Chondrocyte (in vitro differentiated cells): ENCODE results near the gene DMD. TPM values are rescaled to one million over a fixed set of nuclear protein-coding genes. Genes with fewer than 3 reads are reported as not detected.

ENCODE experiments used
- DNase-seq: peaks from one replicate; pipeline ENCODE4 v3.0.0; 2021; ENCODE audit warnings: mixed read lengths, low spot score
- H3K27ac Mint-ChIP-seq: one replicate; pipeline ENCODE4 v1.8.0; 2021; ENCODE audit warnings: mild to moderate bottlenecking, moderate library complexity, mixed read lengths; ENCODE audit not compliant: unreplicated experiment
- H3K27me3 Mint-ChIP-seq: 2 replicates; pipeline ENCODE4 v1.8.0; 2021; ENCODE audit warnings: low read depth, mixed read lengths
- H3K36me3 Mint-ChIP-seq: 2 replicates; pipeline ENCODE4 v1.8.0; 2021; ENCODE audit warnings: low read depth, mixed read lengths
- H3K4me1 Mint-ChIP-seq: 2 replicates; pipeline ENCODE4 v1.8.0; 2021; ENCODE audit warnings: low read depth, mild to moderate bottlenecking, mixed read lengths
- H3K4me3 Mint-ChIP-seq: one replicate; pipeline ENCODE4 v1.8.0; 2021; ENCODE audit warnings: mild to moderate bottlenecking, moderate library complexity, mixed read lengths; ENCODE audit not compliant: unreplicated experiment
- H3K9me3 Mint-ChIP-seq: 2 replicates; pipeline ENCODE4 v1.8.0; 2021; ENCODE audit warnings: low read depth, mixed read lengths
- total RNA-seq: library from RNA; stranded (reverse); gene quantifications from 3 replicates; pipeline ENCODE4 v1.2.1, GENCODE V29; 2021
- TF ChIP-seq, protein P1 (sequence below): fragments of 200-600 bp; sonication (generic); IDR thresholded peaks from 2 replicates; pipeline ENCODE4 v1.5.0; 2021; ENCODE audit warnings: antibody characterized with exemption, mild to moderate bottlenecking, moderate library complexity

Gene DMD
- total RNA-seq, 1 donor from 2014 or later = 201 TPM

DNA sequence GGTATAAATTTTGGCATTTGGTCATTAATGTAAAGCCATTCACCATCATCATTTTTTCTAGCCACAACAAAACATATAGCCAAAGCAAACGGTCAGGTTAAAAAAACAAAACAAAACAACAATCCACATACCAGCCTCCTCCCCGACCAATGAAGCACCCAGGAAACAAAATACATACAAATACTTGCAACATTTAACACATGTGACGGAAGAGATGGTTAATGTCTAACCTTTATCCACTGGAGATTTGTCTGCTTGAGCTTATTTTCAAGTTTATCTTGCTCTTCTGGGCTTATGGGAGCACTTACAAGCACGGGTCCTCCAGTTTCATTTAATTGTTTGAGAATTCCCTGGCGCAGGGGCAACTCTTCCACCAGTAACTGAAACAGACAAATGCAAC lies 1282.0 kb downstream of the DMD start:
- DNase-seq = no peak
- Mint-ChIP-seq H3K9me3 (peaks cover 6% of the 10 kb centered on the region), H3K36me3 (no peaks in the 10 kb centered on the region), H3K27ac (no peak overlapping the region), H3K4me1 (peaks cover 12% of the 10 kb centered on the region), H3K27me3 (no peaks in the 10 kb centered on the region), H3K4me3 (no peak overlapping the region)
- TF ChIP-seq, protein P1, sequence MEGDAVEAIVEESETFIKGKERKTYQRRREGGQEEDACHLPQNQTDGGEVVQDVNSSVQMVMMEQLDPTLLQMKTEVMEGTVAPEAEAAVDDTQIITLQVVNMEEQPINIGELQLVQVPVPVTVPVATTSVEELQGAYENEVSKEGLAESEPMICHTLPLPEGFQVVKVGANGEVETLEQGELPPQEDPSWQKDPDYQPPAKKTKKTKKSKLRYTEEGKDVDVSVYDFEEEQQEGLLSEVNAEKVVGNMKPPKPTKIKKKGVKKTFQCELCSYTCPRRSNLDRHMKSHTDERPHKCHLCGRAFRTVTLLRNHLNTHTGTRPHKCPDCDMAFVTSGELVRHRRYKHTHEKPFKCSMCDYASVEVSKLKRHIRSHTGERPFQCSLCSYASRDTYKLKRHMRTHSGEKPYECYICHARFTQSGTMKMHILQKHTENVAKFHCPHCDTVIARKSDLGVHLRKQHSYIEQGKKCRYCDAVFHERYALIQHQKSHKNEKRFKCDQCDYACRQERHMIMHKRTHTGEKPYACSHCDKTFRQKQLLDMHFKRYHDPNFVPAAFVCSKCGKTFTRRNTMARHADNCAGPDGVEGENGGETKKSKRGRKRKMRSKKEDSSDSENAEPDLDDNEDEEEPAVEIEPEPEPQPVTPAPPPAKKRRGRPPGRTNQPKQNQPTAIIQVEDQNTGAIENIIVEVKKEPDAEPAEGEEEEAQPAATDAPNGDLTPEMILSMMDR = no peak

GRCh38 chrX:31921236-31921635 lies 1290.1 kb downstream of the DMD start:
- no peak for DNase-seq
- Mint-ChIP-seq H3K4me1 (no peaks in the 10 kb centered on the region), H3K36me3 (no peaks in the 10 kb centered on the region), H3K4me3 (no peak overlapping the region), H3K27ac (no peak overlapping the region), H3K9me3 (peaks cover 9% of the 10 kb centered on the region), H3K27me3 (no peaks in the 10 kb centered on the region)
- TF ChIP-seq, protein P1 = no peak

DNA sequence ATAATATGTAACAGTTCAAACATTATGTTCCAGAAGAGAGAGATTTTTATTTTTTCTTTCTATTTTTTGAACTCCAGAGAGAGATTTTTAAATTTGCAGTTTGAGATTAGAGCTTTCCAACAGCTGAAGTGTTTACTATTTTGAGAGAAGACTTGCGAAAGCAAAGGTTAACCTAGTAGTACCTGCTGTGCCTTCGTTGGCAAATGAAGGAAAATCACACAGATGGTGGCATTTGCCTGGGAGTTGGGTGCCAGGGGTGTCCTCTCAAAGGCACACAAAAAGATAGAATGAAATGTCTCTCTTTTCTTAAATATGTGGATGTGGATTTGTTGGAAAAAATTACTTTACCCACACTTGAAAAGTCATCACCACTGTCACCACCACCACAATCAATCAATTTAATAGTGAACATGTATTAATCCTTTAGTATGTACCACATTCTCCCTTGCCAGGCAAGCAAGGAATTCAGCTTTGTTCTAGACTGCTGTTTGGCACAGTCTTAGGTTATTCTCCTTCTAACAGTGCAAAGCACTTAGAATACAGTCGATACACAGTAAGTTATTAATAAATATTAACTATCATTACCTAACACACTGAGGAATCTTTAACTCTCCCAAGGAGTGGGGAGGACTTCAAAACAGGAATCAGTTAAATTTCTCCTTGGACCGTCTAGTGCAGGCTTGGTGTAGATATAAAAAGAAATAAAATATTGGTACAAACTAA lies 1301.3 kb downstream of the DMD start:
- Mint-ChIP-seq H3K4me1 (no peaks in the 10 kb centered on the region), H3K9me3 (peaks cover 34% of the 10 kb centered on the region), H3K36me3 (no peaks in the 10 kb centered on the region), H3K27ac (no peak overlapping the region), H3K4me3 (no peak overlapping the region), H3K27me3 (no peaks in the 10 kb centered on the region)
- TF ChIP-seq, protein P1 = no peak
- DNase-seq = no peak

GRCh38 chrX:31894152-31894551 lies 1317.2 kb downstream of the DMD start:
- Mint-ChIP-seq H3K27me3 (no peaks in the 10 kb centered on the region), H3K4me1 (no peaks in the 10 kb centered on the region), H3K27ac (no peak overlapping the region), H3K4me3 (no peak overlapping the region), H3K36me3 (no peaks in the 10 kb centered on the region), H3K9me3 (peaks cover 13% of the 10 kb centered on the region)
- no peak for DNase-seq
- TF ChIP-seq, protein P1 = no peak

GRCh38 chrX:31893525-31893924 lies 1317.8 kb downstream of the DMD start:
- H3K27ac Mint-ChIP-seq = no peak overlapping the region
- no peaks in the 10 kb centered on the region for H3K36me3 Mint-ChIP-seq
- H3K4me3 Mint-ChIP-seq = no peak overlapping the region
- TF ChIP-seq, protein P1 = no peak
- H3K4me1 Mint-ChIP-seq = no peaks in the 10 kb centered on the region
- DNase-seq = no peak
- H3K27me3 Mint-ChIP-seq = no peaks in the 10 kb centered on the region
- H3K9me3 Mint-ChIP-seq = peaks cover 10% of the 10 kb centered on the region
